K562 (cell line): ENCODE measurements around the gene LYRM7. TPM values are rescaled to one million over a fixed set of nuclear protein-coding genes. Genes with fewer than 3 reads are reported as not detected.

Experiments used
- ATAC-seq: fragments of 200-7000 bp; cut with Tn5 transposase; 3 replicates; pipeline ENCODE4 v1.9.1; 2020; ENCODE audit warnings: moderate library complexity
- BruUV-seq: library from RNA; stranded (reverse); fragments of 400-500 nt; replicated peaks from 2 replicates; lab custom pipeline; 2021; lab: Mats Ljungman, UMichigan
- CTCF ChIA-PET: fragments of 300-600 bp; formaldehyde crosslinking; extraction: SDS; loops from one replicate; lab custom pipeline; 2021; ENCODE audit warnings: low intra/inter-chr PET ratio; lab: Yijun Ruan, JAX
- POLR2A ChIA-PET: fragments of 300-600, 350-650 bp; sonication (Branson Sonifier 250); formaldehyde crosslinking; extraction: SDS; loops from one replicate; lab custom pipeline; 2021; ENCODE audit warnings: antibody characterized with exemption, inconsistent platforms; lab: Yijun Ruan, JAX
- DNase-seq, 4 experiments: peaks; one replicate each; pipeline versions ENCODE4 v3.0.0 to v3.0.0-alpha.2; 2011 to 2018; ENCODE audit warnings: low spot score in 3 of 4, mixed read lengths in 3 of 4; ENCODE audit errors: extremely low read depth in 1 of 4
- FAIRE-seq: peaks from 2 replicates; lab custom pipeline; 2011; peaks lifted over from hg19 to GRCh38; lab: Jason Lieb, UNC
- H2AFZ ChIP-seq: 2 replicates; pipeline ENCODE4 v1.6.0; 2011; ENCODE audit warnings: low read depth, low read length, control low read depth, inconsistent platforms
- H3K27ac ChIP-seq: fragments of 200-600 bp; 3 replicates; pipeline ENCODE4 v1.8.0; 2011; ENCODE audit warnings: low read depth, mild to moderate bottlenecking, control low read depth, inconsistent platforms, low read length, moderate library complexity, mixed read lengths; ENCODE audit errors: extremely low read depth
- H3K27me3 ChIP-seq, 2 experiments: fragments of 300-600 bp in 1 of 2; 2 replicates in 1 of 2; 3 replicates in 1 of 2; pipeline versions ENCODE4 v1.6.0 to v1.8.0; 2011; ENCODE audit warnings: inconsistent platforms in 2 of 2, low read length in 2 of 2, mild to moderate bottlenecking in 1 of 2, mixed read lengths in 1 of 2, moderate library complexity in 1 of 2; ENCODE audit not compliant: control insufficient read depth in 2 of 2, insufficient read depth in 2 of 2
- H3K36me3 ChIP-seq: fragments of 300-600 bp; 3 replicates; pipeline ENCODE4 v1.8.0; 2011; ENCODE audit warnings: mild to moderate bottlenecking, low read length, inconsistent platforms; ENCODE audit not compliant: control insufficient read depth, insufficient read depth
- H3K4me1 ChIP-seq, 2 experiments: fragments of 200-600 bp in 1 of 2; replicated peaks in 1 of 2; 2 replicates in 1 of 2; 3 replicates in 1 of 2; pipeline versions ENCODE4 v1.5.1 to v1.8.0; 2011; ENCODE audit warnings: inconsistent platforms in 2 of 2, low read length in 2 of 2, mild to moderate bottlenecking in 1 of 2, mixed read lengths in 1 of 2, moderate library complexity in 1 of 2; ENCODE audit not compliant: control insufficient read depth in 2 of 2, insufficient read depth in 2 of 2
- H3K4me2 ChIP-seq: 2 replicates; pipeline ENCODE4 v1.6.1; 2011; ENCODE audit warnings: low read length, control low read depth, inconsistent platforms, mixed read lengths; ENCODE audit not compliant: insufficient read depth
- H3K4me3 ChIP-seq: fragments of 200-600 bp; sonication (generic), shearing (Covaris generic); 2 replicates; pipeline ENCODE4 v1.5.1; 2016; ENCODE audit warnings: control low read depth, inconsistent platforms
- H3K79me2 ChIP-seq: fragments of 200-600 bp; 3 replicates; pipeline ENCODE4 v1.8.0; 2011; ENCODE audit warnings: low read length, inconsistent platforms; ENCODE audit not compliant: control insufficient read depth, insufficient read depth
- H3K9ac ChIP-seq, 2 experiments: 2 replicates each; pipeline versions ENCODE4 v1.6.0 to v1.6.1; 2011; ENCODE audit warnings: low read depth in 2 of 2, low read length in 2 of 2, control low read depth in 1 of 2, inconsistent platforms in 1 of 2, mild to moderate bottlenecking in 1 of 2, mixed read lengths in 1 of 2; ENCODE audit not compliant: insufficient read depth in 1 of 2
- H3K9me1 ChIP-seq: one replicate; pipeline ENCODE4 v1.6.0; 2011; ENCODE audit warnings: inconsistent platforms, mild to moderate bottlenecking, low read length, moderate library complexity; ENCODE audit not compliant: control insufficient read depth, insufficient read depth
- H3K9me3 ChIP-seq: replicated peaks from 2 replicates; pipeline ENCODE4 v1.5.1; 2011; ENCODE audit warnings: low read depth, low read length, inconsistent platforms; ENCODE audit not compliant: control insufficient read depth, insufficient read depth
- H4K20me1 ChIP-seq: replicated peaks from 2 replicates; pipeline ENCODE4 v1.6.1; 2011; ENCODE audit warnings: low read length, inconsistent platforms, mixed read lengths; ENCODE audit not compliant: control insufficient read depth, insufficient read depth
- C11orf30 ChIP-seq: fragments of 450-650 bp; IDR thresholded peaks from 2 replicates; pipeline ENCODE4 v1.6.1; 2016; ENCODE audit warnings: low read depth, mild to moderate bottlenecking
- CBX5 ChIP-seq: IDR thresholded peaks from 2 replicates; pipeline ENCODE4 v1.6.1; 2014; ENCODE audit warnings: low read depth, borderline replicate concordance
- RBM22 ChIP-seq: fragments of 200-400 bp; formaldehyde crosslinking; IDR thresholded peaks from 2 replicates; pipeline ENCODE4 v1.6.1; 2018; ENCODE audit warnings: low read length, low read depth; ENCODE audit not compliant: poor library complexity, severe bottlenecking
- SIRT6 ChIP-seq: IDR thresholded peaks from one replicate; pipeline ENCODE4 v1.6.1; 2012; ENCODE audit warnings: low read depth, mild to moderate bottlenecking, control low read depth, inconsistent platforms, low read length, moderate library complexity
- ZKSCAN8 ChIP-seq: fragments of 200-800 bp; sonication (Bioruptor generic); IDR thresholded peaks from 2 replicates; pipeline ENCODE4 v1.6.1; 2016; ENCODE audit warnings: missing genetic modification characterization, missing compliant biosample characterization
- ZNF12 ChIP-seq: sonication (generic); formaldehyde crosslinking; IDR thresholded peaks from 2 replicates; pipeline ENCODE4 v1.4.0; 2020; ENCODE audit warnings: mild to moderate bottlenecking, missing genetic modification reagents
- ZNF133 ChIP-seq: fragments of 250-450 bp; sonication (Bioruptor Pico); IDR thresholded peaks from 2 replicates; pipeline ENCODE4 v1.4.0; 2020; ENCODE audit warnings: mild to moderate bottlenecking
- ZNF316 ChIP-seq: fragments of 450-650 bp; IDR thresholded peaks from 2 replicates; pipeline ENCODE4 v1.6.1; 2016
- WGBS: fragments of 100-300 bp; shearing (Covaris generic); methylation state at CpG from one replicate; pipeline ENCODE4 v1.1.6; 2016; ENCODE audit warnings: low coverage, mixed read lengths; ENCODE audit not compliant: insufficient coverage; ENCODE audit errors: missing lambda C conversion rate; 5-methylcytosine and 5-hydroxymethylcytosine counted together
- in situ Hi-C: fragments of 300-500 bp; cut with MboI; formaldehyde crosslinking; loops from 4 replicates; pipeline ENCODE4 v1.15.0; 2018; ENCODE audit warnings: inconsistent platforms, mixed read lengths
- intact Hi-C: fragments of 100-400 bp; cut with micrococcal nuclease; formaldehyde crosslinking; loops from 2 replicates; pipeline ENCODE4 v1.14.2; 2022
- polyA plus RNA-seq, 8 experiments: library from polyadenylated mRNA; depleted of rRNA in 4 of 8; stranded (reverse) in 5 of 8; unstranded in 3 of 8; fragments of >200 nt; fragmentation: Nextera tagmentation in 2 of 8; fragmentation: Illumina TruSeq in 1 of 8; extraction: Ambion mirVana in 2 of 8; extraction: Trizol in 1 of 8; gene quantifications; 2 replicates each; pipeline versions ENCODE4 v1.2.1 to v1.2.3, GENCODE V29; 2011 to 2014; ENCODE audit warnings: inconsistent platforms in 1 of 8, missing spikeins in 1 of 8
- total RNA-seq, 7 experiments: library from RNA; depleted of rRNA in 6 of 7; stranded (reverse); fragments of >200 nt in 6 of 7; fragmentation: Illumina TruSeq in 2 of 7; extraction: Trizol in 2 of 7; gene quantifications; 2 replicates each; pipeline versions ENCODE4 v1.2.1 to v1.2.3, GENCODE V29; 2011 to 2021; ENCODE audit warnings: low replicate concordance in 1 of 7
- TF ChIP-seq, protein P1 (sequence below), 2 experiments: IDR thresholded peaks in 1 of 2; conservative IDR thresholded peaks in 1 of 2; 2 replicates each; pipeline ENCODE4 v1.6.1; 2016; ENCODE audit warnings: low read depth in 2 of 2, mild to moderate bottlenecking in 1 of 2, missing compliant biosample characterization in 1 of 2, missing genetic modification characterization in 1 of 2, moderate library complexity in 1 of 2
- TF ChIP-seq, protein P2 (sequence below): fragments of 250-450 bp; sonication (Bioruptor Pico); IDR thresholded peaks from 2 replicates; pipeline ENCODE4 v1.4.0; 2020; ENCODE audit warnings: mild to moderate bottlenecking, moderate library complexity
- TF ChIP-seq, protein P3 (sequence below), 3 experiments: fragments of 200-800 bp in 1 of 3; sonication (Bioruptor generic) in 1 of 3; sonication (generic) in 1 of 3; formaldehyde crosslinking in 1 of 3; IDR thresholded peaks; 2 replicates each; pipeline versions ENCODE4 v1.6.1 to v1.8.0; 2016 to 2022; ENCODE audit warnings: mild to moderate bottlenecking in 2 of 3, missing compliant biosample characterization in 2 of 3, missing genetic modification characterization in 2 of 3, missing genetic modification reagents in 1 of 3

LYRM7 gene
- total and polyA plus RNA-seq, 9 of the 15 experiments (the other 6 are each of a cell fraction or from before 2014, with no cell fraction given), result 16.2 to 70.1 (median 33.3) TPM

DNA sequence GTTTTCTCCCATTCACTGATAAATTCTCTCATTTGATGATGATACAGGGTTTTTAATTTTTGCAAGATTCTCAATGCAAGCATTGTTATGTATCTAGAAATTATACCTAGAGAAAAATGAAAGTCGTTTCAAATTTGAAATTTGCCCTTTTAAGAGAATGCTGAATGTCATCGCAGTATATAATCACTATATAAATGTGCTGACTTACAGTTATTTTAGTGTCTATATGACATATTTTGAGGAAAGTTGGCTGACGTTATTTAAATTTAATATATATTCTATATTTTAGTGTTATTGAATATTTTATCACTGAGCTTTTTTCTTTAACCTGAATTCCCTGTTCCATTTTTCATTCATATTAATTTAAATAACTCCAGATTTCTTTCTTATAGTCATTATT lies 29.8 kb downstream of the LYRM7 start:
- in situ Hi-C loops, result no loop called here
- Histone ChIP-seq H3K9me1 (no peaks in the 10 kb centered on the region), H3K36me3 (peaks cover 28% of the 10 kb centered on the region; the same call in 2 of the 3 replicates), H3K79me2 (no peaks in the 10 kb centered on the region), H3K9ac (no peak overlapping the region), H2AFZ (no peak overlapping the region), H3K9me3 (no peaks in the 10 kb centered on the region), H4K20me1 (no peaks in the 10 kb centered on the region), H3K27ac (no peak overlapping the region), H3K4me1 (no peaks in the 10 kb centered on the region; a peak in 1 of 5 replicates), H3K4me2 (no peak overlapping the region), H3K27me3 (no peaks in the 10 kb centered on the region), H3K4me3 (no peak overlapping the region)
- WGBS, result 90% methylated on average over 3 of the region's 3 CpGs
- no peak for DNase-seq
- no TSS peak for BruUV-seq
- CTCF ChIA-PET, result no interaction called here
- no peak for ATAC-seq
- intact Hi-C loops, result no loop called here
- no peak for FAIRE-seq
- TF ChIP-seq RBM22, result no peak
- TF ChIP-seq ZNF316, result peak; percentile 66; the same call in 1 of the 2 replicates
- TF ChIP-seq CBX5, result no peak
- TF ChIP-seq ZNF12, result no peak
- TF ChIP-seq, protein P1, sequence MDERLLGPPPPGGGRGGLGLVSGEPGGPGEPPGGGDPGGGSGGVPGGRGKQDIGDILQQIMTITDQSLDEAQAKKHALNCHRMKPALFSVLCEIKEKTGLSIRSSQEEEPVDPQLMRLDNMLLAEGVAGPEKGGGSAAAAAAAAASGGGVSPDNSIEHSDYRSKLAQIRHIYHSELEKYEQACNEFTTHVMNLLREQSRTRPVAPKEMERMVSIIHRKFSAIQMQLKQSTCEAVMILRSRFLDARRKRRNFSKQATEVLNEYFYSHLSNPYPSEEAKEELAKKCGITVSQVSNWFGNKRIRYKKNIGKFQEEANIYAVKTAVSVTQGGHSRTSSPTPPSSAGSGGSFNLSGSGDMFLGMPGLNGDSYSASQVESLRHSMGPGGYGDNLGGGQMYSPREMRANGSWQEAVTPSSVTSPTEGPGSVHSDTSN (CRISPR knock-in tag; IDR thresholded peaks at IDR 0.05; ENCODE audit: low read depth), result no peak
- TF ChIP-seq, protein P1 (tag; conservative IDR thresholded peaks at IDR 0.05; ENCODE audit: low read depth), result no peak
- TF ChIP-seq ZKSCAN8 (CRISPR knock-in tag), result no peak
- TF ChIP-seq, protein P2, sequence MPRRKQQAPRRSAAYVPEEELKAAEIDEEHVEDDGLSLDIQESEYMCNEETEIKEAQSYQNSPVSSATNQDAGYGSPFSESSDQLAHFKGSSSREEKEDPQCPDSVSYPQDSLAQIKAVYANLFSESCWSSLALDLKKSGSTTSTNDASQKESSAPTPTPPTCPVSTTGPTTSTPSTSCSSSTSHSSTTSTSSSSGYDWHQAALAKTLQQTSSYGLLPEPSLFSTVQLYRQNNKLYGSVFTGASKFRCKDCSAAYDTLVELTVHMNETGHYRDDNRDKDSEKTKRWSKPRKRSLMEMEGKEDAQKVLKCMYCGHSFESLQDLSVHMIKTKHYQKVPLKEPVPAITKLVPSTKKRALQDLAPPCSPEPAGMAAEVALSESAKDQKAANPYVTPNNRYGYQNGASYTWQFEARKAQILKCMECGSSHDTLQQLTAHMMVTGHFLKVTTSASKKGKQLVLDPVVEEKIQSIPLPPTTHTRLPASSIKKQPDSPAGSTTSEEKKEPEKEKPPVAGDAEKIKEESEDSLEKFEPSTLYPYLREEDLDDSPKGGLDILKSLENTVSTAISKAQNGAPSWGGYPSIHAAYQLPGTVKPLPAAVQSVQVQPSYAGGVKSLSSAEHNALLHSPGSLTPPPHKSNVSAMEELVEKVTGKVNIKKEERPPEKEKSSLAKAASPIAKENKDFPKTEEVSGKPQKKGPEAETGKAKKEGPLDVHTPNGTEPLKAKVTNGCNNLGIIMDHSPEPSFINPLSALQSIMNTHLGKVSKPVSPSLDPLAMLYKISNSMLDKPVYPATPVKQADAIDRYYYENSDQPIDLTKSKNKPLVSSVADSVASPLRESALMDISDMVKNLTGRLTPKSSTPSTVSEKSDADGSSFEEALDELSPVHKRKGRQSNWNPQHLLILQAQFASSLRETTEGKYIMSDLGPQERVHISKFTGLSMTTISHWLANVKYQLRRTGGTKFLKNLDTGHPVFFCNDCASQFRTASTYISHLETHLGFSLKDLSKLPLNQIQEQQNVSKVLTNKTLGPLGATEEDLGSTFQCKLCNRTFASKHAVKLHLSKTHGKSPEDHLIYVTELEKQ, result no peak
- TF ChIP-seq C11orf30, result peak; percentile 50; the same call in 1 of the 2 replicates
- TF ChIP-seq ZNF133, result no peak
- no peak for TF ChIP-seq SIRT6
- TF ChIP-seq, protein P3, sequence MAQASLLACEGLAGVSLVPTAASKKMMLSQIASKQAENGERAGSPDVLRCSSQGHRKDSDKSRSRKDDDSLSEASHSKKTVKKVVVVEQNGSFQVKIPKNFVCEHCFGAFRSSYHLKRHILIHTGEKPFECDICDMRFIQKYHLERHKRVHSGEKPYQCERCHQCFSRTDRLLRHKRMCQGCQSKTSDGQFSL (CRISPR knock-in tag; IDR thresholded peaks at IDR 0.05), result no peak
- TF ChIP-seq, protein P3 (tag; IDR thresholded peaks at IDR 0.05), result no peak
- POLR2A ChIA-PET, result interaction anchor here (1.4 kb wide), 1 partner anchor 13 kb away, joined by 4 read pairs; no protein-coding TSS in a partner anchor
